ENCODE data around the gene CATSPER1.

- peak; percentile 76; the same call in 1 of the 2 replicates for TF ChIP-seq PATZ1 (CRISPR knock-in tag; IDR thresholded peaks at IDR 0.05; ENCODE audit: borderline replicate concordance)
- TF ChIP-seq GLIS3 (CRISPR knock-in tag; IDR thresholded peaks at IDR 0.05): peak; percentile 57; the same call in 1 of the 2 replicates
- TF ChIP-seq ARNTL (CRISPR knock-in tag; IDR thresholded peaks at IDR 0.05; ENCODE audit: borderline replicate concordance, low read depth): no peak
- no peak for TF ChIP-seq CREB5 (CRISPR knock-in tag; IDR thresholded peaks at IDR 0.05; ENCODE audit: low read depth)
- no peak for TF ChIP-seq BACH2 (CRISPR knock-in tag; IDR thresholded peaks at IDR 0.05; ENCODE audit: borderline replicate concordance)
Measured at GRCh38 chr11:66069715-66070603, 43.7 kb upstream of the CATSPER1 start, which contains the start of gene PACS1.
